ENCODE results near the gene RPS29.

The RPS29 gene

DNA sequence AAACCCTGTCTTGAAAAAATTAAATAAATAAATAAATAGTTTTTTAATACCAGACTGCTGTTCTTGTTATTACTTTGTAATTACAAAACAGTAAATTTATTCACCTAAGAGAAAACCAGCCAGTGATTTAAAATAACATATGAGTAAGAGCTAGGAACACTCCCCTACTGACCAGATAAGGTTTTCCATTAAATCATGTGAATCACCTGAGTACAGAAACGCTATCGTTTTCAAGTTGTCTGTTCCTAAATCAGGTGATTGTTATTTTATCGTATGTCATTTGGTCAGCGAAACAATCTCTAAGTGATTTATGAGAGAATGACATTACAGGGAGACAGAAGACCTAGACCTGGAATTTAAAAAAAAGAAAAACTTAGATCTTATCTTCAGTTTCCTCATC, 47.3 kb downstream of the RPS29 start:
- TF ChIP-seq, protein P1, sequence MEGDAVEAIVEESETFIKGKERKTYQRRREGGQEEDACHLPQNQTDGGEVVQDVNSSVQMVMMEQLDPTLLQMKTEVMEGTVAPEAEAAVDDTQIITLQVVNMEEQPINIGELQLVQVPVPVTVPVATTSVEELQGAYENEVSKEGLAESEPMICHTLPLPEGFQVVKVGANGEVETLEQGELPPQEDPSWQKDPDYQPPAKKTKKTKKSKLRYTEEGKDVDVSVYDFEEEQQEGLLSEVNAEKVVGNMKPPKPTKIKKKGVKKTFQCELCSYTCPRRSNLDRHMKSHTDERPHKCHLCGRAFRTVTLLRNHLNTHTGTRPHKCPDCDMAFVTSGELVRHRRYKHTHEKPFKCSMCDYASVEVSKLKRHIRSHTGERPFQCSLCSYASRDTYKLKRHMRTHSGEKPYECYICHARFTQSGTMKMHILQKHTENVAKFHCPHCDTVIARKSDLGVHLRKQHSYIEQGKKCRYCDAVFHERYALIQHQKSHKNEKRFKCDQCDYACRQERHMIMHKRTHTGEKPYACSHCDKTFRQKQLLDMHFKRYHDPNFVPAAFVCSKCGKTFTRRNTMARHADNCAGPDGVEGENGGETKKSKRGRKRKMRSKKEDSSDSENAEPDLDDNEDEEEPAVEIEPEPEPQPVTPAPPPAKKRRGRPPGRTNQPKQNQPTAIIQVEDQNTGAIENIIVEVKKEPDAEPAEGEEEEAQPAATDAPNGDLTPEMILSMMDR (IDR thresholded peaks at IDR 0.05): no peak
